HG03135 (cell line): ENCODE results near the gene MIDN.

Source experiments
- ATAC-seq: cut with Tn5 transposase; IDR thresholded peaks from one replicate; pipeline ENCODE4 v1.9.1; 2021; ENCODE audit warnings: mild to moderate bottlenecking, moderate library complexity; ENCODE audit not compliant: unreplicated experiment

The MIDN gene

DNA sequence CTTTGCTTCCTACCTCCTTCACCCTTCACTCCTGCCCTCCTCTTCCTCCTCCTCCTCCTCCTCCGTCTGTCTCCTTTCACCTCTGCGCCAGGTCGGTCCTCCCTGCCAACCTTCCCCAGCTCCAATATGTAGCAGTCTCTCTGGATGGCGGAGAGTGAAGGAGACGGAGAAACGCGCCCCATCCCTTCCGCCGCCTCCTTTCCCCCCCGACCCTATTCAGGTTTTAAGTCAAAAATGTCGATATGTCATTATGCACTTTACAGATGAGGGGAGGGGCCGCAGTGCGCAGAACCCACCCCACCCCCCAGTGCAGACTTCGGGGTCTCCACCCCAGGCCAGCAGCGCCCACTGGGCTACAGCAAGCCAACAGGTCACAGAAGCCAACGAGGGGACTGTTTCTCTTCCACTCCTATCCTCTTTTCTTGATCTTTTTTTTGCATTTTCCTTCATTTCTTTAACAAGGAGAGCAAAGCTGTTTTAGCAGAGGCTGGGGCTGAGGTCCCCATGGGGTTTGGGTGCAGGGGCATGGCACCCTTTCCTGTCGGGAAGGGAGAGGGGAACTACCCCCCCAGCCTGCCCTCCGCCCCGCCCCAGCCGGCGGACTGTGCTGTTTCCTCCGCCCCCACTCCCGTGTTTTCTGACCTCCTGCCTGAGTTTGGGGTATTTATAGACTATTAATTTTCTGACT, 9.2 kb downstream of the MIDN start:
- ATAC-seq = no peak

DNA sequence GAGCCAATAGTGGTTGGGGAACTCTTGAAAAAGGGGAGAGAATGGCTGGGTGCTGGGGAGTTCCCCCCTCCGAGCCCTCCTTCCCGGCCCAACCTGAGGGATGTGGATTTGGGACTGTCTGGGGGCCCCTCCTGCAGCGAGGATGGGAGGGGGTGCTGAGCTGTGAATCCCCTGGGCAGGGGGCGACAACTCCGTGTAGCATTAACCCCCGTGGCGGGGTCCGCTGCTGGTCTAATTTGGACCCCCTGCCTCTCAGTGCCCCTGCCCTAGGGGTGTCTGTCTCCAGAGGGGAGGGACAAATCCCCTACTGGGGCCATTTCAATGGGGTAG, 9.7 kb downstream of the MIDN start:
- ATAC-seq = no peak

DNA sequence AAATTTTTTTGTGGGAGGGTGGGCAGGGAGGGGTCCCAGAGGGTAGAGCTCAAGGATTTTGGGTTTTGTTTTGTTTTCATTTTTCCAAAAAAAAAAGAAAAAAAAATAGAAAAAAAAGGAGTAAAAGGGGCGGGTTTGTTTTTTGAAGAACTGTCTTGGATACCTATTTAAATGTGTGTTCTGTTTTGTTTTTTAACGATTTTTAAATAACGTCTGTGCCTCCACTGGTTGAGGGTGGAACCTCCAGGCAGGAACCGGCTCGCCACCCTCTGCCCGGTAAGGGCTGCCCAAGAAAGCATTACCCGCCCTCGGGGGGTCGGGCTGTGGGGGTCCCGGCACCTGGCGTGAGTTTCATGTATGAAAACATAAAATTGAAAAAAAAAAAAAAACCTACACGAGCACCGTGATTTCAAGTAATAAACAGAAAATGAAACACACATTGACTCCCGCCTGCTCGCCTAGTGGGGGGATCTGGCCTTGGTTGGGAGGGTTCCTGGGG, 10.4 kb downstream of the MIDN start:
- no peak for ATAC-seq

DNA sequence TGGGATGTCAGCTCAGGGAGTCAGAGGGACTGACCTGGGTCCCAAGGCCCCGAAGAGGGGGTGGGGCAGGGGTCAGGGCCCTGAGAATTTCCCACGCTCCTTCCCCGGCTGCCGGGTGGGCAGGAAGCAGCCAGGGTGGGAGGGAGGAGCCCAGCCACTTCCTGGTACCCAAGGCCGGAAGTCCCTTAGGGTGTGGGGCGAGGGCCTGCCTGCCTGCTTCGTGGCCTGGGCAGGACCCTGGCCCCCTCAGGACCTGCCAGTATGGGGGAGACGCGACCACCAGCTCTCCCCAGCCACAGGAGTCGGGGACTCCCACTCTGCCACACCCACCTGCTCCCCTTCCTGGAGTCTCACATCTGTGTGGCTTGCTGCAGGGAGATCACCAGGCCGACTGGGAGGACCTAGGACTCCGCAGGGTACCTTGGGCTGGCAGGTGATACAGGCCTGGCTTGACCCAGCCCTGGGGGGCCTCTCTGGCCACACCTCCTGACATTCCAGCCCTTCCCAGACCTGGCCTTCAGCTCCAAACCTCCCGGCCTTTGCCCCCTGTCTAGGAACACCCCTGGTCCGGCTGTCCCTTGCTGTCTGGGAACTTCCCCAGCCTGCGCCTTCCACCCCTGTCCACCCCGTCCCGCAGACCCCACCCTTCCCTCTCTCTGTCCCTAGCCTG, 11.0 kb downstream of the MIDN start:
- no peak for ATAC-seq

DNA sequence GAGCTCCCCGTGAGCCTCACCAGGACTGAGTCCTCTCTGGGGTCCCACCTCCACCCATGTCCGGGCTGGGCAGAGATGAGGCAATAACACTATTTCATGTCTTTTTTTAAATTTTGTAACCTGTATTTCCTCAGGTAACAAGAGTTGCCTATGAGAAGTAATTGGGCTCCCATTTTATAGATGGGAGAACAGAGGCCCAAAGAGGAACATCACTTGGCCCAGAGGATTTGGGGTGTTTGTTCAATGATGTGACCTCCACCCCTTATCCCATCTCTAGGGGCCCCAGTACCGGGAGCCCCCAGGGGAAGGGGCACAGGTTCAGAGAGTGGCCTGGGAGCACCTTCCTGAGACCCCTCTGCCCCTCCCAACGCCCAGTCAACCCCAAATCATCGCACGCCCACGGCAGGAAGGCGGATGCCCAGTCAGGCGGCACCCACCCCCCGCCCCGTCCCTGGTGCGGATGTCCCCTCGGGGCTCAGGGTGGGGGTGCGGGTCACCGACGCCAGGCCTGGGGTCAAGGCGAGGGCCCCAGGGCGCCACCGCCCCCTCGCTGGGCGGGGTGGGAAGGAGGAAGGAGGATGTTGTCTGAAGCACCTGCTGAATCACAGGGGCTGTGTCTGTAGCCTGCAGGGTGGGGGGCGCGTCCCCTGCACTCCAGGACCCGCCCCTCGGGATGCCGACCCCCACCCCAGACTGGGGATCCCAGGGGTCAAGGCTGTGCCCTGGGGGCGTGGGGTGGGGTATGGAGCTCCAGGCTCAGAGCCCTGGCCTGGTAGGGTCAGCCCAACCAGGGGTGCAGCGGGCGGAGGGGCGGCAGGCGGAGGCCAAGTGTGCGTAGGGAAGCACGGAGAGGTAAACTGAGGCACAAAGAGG, 11.7 kb downstream of the MIDN start:
- no peak for ATAC-seq

DNA sequence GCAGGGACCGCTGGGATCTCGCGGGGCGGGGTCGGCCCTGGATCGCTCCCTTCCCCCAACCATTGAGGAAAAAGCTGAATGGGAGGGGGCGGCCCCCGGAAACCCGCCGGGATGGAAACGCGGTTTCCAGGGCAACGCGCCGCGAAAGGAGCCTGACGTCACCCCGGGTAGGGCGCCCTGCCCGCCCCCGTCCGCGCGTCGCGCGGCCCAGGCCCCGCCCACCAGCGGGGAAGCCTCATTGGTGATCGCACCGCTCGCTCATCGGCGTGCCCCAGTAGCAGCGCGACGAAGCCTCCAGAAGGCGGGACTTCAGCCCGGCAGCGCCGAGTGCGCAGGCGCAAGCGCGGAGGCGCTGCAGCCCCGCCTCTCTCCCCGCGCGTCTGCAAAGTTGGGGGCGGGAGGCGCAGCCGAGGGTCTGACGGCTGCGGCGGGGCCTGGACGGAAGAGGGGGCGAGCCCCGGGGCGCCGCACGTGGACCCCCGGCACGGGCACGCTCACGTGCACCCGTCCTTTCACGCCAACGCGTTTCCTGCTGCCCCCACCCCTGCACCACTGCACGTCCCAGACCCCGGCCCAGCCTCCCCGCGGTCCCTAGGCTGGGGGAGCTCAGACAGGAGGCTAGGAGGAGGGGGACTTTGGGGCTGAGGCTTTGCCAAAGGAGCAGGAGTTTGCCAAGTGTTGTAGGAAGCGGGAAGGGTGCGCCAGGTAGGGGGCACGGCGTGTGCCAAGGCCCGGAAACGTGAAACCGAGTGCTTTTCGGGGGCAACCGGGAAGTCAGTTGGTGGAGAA, 12.6 kb downstream of the MIDN start:
- peak; percentile 40 for ATAC-seq

DNA sequence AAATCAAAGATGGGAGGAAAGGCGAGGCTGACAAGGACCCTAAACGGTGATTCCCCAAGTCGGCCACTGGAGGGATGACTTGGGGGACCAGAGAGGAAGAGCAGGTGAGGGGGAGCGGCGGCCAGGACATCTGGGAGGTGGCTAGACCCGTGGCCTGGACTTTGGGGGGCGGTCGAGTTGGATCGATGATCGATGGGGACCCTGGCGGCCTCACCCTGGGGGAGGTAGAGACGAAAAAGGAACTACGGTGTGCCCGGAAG, 13.1 kb downstream of the MIDN start:
- no peak for ATAC-seq

DNA sequence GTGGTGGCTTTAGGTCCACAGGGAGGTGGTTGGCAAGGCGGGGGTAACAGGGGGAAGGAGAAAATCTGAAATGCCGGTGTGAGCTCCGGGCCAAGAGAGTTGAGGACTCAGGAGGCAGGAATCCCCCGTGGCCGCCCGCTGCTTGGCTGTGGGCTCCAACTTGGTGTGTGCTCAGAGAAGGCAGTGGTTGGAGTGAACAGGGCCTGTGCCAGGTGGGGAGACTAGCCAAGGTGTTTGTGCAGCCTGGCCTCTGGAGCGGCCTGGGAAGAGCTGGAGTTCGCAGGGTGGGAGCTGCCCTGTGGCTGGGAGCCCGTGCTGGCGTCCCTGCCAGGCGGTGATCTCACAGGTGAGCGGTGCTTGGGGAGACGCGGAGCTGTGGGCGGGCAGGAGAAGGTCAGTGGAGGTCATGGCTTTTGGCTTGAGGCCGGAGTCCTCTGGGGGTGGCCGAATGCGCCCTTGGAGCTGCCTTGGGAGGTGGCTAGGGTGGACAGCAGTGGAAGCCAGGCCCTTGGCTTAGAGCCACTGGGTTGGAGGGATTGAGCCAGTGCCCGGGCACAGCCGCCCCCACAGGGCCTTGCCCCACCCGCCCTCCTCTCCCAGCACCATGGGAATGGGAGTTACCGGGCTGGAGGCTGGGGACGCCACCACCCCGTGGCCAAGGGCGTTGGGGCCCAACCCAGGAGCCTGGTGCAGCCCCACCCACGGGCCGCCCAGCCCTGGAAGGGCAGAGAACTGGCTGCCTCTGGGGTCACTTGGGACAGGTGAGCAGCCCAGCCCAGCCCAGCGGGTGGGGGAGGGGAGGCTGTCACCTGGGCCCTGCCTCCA, 13.6 kb downstream of the MIDN start:
- no peak for ATAC-seq

DNA sequence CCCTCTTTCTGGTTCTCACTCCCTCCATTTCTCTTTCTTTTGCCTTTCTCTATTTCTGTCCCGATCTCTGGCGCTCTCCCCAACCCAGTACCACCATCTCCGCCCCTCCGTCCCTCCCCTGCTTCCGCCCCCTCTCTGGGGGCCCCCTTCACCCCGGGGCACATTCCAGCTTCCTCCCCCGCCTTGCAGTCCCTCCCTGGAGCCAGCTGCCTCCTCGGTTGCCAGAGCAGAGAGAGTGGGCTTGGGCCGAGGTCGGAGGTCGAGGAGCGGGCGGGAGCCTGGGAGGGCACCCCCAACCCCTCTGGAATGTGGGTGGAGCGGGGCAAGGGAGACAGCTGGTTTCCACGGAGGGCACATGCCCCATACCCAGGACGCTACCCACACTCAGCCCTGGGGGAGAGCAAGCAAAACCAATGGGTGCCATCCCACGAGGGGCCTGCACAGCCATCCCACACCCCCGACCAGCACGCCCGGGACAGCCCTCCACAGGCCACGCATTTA, 14.3 kb downstream of the MIDN start:
- ATAC-seq = no peak

DNA sequence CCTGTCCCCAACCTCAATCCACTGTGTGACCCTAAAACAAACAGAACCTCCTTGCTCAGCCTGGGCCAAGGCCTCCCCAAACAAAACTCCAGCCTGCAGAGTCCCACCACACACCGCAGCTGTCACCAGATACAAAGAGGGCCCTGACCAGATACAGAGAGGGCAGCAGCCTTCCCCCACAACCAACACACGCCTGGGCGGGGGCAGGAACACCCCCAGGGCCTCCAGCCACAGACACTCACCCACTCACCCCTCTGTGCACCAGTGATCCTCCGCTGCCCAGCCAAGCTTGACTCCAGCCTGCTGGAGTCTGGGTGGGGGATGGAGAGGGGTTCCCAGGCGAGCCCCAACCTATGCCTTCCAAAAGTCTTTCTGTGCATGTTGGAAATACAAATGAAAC, 14.8 kb downstream of the MIDN start:
- no peak for ATAC-seq

DNA sequence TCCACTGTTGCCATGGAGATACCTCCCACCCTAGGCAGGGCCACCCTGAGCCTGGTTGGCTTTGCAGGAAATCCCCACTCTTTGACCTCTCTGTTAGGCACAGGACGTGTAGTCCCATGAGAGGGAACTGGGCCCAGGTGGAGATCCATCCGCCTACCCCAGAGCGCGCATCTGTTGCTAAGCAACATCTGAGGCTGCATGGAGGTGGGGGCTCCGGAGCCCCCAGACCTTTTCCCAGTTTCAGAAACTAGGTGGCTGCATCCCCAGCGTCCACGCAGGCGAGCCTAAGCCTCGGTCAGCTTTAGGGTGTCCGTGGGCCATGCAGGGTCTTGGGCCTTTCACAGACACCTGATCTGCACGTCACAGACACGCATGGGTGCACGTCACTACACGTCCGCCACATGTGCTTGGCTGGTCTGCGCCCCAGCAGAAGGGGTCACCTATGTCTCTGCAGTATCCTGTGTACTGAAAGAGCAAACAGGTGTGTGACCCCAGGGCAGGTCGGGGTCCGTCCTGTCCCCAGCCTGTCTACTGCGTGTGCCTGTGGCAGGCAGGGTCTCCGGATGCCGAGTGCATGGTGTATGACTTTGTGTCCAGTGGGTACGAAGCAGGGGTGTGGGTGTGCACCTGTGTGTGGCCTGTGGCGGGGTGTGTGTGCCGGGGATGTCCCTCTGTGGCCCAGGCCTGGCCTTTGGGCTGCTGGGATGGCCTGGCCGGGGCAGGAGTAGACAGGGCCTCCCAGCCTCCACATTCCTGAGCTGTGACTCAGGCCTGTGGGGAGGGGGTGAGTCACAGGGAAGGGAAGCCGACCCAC, 16.6 kb downstream of the MIDN start:
- ATAC-seq = no peak

DNA sequence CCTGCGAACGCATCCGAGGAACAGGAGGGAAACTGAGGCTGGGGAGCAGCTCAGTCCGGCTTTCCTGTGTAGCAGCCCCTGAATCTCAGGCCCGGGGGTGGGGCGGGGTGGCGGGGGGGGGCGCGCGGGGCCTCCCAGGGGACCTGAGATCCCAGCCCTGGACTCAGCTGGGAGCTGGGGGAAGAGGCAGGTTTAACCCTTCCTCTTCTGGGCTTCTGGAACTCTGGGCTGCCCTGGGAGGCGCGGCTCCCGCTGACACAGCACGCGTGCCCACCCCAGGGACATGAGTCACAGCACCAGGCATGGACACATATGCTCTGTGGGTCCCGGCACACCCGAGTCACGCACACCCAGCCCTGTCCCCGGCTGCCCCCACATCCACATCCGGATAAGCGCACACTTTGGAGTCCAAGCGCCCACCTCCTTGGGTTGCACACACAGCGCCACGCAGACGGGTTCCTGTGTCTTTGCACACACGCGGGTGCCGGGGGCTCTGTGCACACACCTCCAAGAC, 17.3 kb downstream of the MIDN start:
- ATAC-seq = no peak

DNA sequence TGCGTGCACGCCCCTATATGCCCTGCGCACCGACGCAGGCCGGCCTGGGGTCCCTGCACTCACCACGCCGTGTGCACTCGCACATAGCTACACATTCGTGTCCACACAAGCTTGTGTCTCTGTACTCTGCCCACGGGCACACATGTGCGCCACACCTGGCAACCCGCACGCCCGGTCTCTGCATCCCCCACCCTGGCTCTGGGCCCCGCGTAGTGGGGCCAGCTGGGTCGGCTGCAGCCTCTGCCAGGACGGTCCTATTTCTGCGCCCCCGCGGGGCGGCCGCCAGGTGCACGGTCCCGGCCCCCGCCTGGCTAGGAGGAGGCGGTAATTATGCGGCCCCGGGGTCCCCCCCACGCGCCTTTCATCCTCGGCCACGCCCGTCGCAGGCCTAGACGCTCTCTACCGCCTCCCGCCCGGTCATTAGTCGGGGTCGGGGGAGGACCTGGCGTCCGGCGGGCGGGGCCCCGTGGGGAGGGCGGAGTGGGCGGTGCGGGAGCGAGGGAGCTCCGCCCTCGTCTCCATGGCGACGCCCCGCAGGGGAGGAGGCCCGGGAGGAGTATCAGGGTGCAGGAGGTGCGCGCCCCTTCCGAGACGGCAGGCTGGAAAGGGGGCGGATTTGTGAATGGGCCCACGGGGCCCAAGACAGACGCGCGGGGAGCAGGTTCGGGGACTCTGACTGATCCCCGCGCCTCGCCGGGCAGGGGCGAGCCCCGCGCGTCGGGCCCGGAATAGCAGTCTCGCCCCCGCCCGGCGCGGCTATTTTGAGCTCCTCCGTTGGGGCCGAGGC, 17.9 kb downstream of the MIDN start:
- ATAC-seq = peak; percentile 32

DNA sequence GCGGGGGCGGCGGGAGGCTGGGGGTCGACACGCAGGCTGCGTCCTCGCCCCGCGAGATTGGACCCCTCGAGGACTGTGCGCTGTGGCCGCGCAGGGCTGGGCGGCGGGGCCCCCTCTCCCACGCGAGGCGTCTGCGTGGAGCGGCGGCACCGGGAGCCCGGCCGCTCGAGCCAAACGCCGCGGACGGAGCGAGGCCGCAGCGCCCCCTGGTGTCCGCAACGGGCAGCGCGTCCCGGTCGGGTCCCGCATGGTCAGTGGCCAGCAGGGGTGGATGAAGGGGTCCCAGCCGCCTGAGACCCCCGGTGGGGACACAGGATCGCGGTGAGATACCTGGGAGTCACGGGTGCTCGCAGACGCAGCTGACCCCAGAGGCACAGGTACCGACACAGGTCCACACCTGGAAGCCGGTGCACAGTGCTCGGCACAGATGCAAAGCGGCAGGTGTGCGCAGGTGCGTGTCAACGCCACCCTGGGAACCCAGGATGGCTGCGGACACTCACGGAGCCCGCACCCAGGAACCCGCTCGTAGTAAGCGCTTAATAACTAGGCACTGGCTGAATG, 18.6 kb downstream of the MIDN start:
- peak; percentile 13 for ATAC-seq

DNA sequence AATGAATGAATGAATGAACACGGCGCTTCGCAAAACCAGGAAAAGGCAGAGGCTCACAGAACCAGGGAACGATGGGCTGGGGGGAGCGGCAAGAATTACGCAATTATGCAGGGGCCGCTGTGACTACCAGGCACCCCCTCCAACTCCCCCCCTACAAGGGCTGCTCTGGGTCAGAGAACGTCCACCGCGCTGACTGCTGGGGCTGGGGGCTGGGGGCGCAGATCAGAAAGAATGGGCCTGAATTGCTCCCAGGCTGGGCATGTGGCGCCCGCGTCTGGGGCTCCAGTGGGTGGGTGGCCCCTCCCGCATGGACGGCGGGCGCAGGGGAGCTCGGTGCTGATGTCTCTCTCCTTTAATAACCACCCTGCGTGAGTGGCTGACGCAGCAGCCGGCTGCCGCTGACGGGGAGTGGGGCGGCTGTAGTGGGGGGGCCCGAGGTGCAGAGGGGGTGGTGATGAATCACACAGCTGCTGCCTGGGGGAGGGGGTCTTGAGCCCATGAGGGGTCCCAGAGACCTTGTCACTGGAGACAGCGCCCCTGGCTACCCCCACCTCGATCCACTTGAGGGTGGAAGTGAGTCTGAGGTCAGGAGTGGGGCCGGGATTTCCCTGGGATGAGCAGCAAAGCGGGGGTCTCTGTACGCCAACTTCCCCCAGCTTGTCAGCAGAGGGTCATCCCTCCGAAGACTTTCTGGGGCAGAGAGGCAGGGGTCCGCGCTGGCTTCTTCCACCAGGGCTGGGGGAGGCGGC, 19.3 kb downstream of the MIDN start:
- no peak for ATAC-seq

DNA sequence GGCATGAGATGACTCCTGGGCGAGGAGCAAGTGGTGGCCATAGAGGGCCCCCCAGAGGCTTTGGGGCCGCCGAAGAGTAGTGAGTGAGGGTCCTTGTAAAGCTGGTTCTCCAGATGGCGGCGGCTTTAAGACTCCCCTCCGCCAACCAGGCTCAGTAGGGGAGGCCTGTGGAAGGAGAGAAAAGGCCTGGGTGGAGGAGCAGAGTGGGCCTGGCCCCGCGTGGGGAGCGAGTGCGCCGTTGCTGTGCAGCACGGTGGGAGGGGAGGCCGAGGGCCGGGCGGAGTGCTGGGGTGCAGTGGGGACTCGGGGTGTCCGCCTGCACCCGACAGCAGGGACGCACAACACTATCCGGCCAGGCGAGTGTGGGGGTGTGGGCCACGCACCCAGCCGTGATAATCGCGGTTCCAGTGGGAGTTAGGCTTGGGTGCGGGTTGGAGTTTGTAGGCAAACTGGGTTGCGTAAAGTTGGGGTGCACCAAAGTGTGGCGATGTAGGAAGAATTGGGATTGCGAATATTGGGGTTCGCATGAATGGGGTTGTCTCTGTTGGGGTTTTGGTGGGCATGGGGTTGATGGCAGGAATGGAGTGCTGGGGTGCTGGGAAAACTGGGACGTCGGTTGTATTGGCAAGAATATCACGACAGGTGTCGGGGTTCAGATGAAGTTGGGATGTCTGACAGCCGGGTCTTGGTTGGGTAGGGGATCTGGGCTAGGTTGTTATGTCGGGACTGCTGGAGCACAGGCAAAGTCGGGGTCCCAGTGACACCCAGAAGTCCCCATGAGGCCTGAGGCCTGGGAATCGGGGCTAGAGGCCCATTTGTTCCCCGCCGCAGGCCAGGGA, 20.1 kb downstream of the MIDN start:
- ATAC-seq = no peak
